Inflammatory macrophage (primary cell): ENCODE results near the gene IL1RN.

Experiments used
- DNase-seq, 2 donors: peaks; one replicate each; pipeline ENCODE4 v3.0.0-alpha.2; 2020 to 2022

Gene IL1RN

DNA sequence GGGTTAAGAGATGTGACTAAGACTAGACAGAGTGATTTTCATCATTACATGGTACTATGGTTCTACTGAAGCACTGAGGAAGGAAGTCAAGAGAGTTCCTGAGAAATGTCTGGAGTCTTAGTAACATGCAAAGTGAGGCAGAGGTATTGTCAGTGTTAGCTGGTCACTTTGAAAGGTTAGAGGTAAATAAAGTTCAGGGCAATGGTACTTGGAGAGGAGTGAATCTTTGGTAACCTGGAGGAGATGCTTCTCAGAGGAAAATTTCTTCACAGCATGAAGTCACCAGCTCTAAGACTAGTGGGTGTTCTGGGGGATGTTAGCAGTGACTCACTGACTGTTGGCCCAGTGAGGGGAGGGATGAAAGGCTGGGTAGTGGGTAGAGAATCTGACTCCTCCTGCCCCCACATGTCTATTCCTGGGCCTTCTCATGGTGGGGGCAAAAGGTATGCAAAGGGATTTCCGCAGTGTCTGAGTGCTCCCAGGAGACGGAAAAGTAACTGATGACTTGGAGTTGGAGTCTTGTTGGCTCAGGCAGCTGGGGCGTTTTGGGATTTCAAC is 23.3 kb upstream of the IL1RN start:
- DNase-seq: peak; percentile 90 to 94

DNA sequence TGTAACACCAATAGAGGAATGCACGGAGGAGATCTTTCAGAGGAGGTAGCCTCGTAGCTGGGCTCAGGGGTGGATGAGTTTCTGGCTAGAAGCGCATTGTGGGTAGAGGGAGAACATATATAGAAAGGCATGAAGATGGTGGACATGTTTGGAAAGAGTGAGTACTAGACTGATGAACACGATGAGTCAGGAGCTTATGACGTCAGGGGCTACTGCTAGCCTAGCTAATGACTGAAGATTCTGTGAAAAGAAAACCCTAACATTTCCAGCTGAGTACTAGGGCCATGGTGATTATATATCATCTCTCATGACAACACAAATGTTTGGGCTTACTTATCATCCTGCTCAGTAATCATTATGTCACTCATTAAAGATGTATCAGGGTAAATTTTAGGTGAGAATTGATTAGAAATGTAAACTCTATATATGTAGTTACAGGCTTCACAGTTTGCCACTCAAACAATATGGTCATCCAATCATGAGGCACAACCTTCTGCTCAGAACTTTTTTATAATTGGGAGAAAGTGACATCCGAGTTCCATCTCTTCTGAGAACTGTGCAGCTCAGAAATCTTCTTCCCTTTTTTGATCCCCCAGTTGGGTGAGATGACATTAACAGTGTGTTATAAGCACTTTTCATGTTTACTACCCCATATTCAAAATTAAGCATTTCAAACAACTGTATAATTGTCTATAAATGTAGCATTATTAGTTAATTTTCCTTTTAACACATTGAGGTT is 22.2 kb upstream of the IL1RN start:
- peak; percentile 68 to 78 for DNase-seq

DNA sequence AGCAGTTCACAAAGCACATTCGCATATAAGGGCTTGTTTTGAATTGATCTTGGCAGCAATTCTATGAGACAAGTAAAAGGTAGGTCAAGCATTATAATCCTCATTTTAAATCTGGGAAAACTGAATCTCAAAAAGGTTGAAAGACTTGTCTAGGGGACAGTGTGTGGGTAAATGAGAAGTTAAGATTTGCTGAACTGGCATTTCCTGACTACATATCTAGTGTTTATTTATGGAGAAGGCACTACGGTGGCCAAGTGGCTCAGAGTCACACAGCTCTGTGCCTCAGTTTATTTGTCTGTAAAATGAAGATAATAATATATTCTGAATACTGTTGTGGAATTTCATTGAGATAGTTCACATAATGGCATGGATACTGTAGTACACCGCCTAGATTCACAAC is 16.3 kb upstream of the IL1RN start:
- no peak for DNase-seq

DNA sequence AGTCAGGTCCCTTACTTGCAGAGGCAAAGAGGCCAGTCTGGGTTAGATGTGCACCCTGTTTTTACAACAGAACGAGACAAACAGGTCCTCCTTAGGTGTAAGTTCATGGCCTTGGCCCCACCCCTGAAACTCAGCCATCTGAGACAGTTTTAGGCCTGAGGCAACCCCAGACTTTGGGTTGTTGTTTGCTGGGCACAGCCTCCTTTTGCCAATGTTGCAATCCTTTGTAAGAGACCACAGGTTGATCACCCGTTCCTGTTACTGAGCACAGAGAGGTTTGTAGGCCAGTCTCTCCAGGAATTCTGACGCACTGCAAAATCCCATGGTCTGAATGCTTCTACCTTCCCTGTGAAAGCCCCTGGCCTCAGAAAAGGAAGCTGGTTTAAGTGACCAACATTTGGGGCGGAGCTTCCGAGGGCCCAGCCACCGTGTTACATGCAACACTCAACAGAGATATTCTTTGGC is 15.5 kb upstream of the IL1RN start:
- DNase-seq: peak; percentile 64 to 85

DNA sequence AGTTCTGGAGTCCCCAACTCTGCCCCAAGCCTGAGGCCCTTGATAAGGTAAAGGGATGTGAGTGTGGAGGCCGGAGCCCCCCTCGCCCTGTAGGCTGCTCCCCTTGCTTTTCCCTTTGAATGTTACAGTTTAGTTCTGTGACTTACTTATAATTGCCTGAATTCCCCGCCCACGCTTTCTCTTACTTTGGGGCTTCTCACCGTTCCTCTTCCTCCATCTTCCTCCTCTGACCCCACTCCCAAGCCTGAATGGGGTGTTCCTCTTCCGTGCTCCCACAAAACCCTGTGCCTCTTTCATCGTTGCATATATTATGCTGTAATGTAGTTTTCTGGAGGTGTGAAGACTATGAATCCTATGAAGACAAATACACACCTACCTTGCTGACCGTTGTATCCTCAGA is 15.0 kb upstream of the IL1RN start:
- DNase-seq: peak in 1 of 2 donors; percentile 55

DNA sequence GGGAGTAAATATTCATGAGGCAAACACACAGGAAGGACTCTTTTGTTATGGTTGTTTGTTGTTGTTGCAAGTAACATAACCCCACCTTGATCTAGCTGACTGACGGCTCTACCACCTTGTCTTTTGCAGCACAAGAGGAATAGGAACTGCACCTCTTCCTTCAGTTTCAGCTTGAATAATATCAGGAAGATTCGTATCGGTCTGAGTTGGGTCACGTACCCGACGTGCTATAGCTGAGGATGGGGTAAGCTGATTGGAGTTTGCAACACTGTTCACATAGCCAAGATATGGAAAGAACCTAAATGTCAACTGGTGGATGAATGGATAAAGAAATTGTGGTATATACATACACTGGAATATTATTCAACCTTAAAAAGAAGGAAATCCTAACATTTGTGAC is 14.5 kb upstream of the IL1RN start:
- DNase-seq: no peak

DNA sequence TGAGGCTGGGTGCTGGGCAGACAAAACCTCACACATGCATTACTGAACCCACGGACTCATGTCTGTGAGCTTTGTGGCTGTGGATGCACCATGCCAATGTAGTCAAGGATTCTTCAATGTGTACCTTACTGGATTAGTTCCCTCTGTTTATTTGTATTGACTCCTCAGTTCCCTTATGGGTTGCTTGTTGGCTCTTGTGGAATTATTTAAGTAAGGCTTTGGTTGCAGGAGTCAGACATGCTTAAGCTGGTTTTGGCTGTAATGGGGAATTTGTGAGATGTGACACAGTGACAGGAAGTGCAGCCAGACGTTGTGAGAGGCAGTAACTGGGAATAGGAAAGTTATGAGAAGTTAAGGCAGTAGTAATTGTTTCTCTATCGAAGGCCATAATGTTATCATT is 13.6 kb upstream of the IL1RN start:
- no peak for DNase-seq

DNA sequence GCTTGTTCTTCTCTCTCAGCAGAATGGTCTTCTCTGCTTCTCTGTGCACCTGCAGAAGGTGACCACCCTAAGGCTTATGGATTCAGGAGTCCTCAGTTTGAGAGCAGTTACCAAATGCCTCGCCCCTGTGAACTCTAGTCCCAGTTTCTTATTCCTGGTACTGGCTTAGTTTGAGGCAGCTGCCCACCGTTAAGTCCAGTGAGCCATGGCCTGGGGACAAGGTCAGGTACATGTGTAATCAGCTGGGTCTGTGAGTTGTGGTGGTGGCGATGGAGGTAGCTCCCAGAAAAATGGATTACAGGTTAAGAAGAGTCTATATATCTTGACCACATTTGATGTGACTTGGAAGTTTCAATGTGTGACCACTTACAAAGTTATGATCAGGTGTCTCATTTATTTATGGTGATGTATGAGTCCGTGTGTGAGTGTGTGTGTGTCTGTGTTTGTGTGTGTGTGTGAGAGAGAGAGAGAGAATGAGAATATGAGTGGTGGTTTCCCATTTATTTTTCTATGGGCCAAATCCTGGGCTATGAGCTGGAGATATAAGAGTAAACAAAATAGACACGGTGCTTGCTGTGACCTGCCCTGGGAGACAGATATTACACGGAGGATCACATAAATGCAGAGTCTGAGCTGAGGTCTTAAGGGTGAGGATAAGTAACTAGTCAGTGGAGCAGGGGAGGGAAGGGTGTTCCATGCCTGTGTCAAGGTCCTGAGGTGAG is 13.0 kb upstream of the IL1RN start:
- no peak for DNase-seq

DNA sequence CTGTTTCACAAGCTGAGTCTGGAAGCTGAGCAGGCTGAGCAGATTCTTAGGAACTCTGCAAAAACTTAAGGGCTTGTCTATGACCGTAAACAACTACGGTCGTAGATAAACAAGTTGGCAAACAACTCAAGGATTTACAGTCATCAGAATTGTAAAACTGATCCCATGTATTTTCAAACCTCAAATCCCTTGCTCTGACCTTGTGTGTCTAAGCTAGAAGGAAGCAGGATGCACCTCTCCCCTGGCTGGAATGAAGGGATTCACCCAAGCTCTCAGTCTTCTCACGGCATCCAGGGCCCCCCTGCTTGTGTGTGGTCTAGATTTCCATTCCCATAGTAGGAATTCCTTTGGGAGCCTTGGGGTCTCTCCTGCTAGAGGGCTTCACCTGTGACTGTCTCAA is 12.4 kb upstream of the IL1RN start:
- no peak for DNase-seq

DNA sequence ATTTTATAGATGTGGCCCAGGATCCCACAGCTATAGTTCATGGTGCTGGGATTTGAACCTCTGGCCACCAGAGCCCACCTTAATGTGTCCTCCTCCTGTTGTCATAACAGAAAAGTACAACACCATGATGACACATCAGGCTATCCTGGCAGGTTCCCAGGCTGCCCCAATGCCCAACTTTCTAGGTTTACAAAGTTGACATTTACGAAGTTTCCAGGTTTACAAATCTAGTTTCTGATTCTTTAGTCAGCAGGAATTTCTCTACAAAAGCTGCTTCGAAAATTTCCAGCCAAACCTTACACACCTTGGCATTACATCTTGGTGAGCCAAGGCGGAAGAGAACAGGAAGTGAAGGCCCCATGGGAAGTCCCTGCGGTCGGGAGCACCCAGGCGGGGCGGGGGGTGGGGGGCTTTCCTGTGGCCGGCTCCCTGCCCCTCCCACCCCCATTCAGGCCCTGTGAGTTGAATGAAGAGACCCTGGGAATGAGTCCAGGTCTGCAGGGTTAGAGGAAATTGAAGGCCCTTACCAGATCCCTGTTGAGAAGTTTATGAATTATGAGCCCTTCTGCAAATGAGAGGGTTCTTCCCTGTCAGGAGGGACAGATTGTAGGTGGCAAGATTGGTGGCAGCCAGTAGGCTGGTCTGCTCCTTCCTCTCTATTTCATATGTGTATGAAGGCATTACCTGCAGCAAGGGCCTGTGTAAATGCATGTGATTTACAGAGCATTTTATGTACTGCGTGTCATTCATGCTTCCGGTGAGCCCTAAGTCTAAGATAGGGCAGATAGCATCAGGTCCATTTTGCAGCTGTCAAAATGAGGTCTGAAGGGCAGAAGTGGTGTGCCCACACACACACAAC is 11.1 kb upstream of the IL1RN start:
- no peak for DNase-seq

DNA sequence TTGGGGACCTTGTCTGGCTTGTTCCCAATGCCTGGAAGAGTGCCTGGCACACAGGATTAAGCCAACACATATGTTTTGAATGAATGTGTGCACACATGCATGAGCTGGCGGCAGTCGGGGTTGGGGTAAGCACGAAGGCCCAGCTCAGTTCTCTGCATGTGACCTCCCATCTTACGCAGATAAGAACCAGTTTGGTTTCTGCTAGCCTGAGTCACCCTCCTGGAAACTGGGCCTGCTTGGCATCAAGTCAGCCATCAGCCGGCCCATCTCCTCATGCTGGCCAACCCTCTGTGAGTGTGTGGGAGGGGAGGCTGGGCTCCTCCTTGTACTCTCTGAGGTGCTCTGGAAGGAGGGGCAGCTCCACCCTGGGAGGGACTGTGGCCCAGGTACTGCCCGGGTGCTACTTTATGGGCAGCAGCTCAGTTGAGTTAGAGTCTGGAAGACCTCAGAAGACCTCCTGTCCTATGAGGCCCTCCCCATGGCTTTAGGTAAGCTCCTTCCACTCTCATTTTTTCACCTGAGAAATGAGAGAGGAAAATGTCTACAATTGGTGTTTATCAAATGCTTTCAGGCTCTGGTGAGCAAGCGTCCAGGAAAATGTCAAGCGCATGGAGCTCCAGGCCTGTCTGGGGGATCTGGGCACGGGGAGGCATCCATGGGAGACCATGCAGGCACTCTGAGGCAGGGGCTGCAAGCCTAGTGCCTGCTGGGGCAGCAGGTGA is 9.7 kb upstream of the IL1RN start:
- peak in 1 of 2 donors; percentile 80 for DNase-seq

DNA sequence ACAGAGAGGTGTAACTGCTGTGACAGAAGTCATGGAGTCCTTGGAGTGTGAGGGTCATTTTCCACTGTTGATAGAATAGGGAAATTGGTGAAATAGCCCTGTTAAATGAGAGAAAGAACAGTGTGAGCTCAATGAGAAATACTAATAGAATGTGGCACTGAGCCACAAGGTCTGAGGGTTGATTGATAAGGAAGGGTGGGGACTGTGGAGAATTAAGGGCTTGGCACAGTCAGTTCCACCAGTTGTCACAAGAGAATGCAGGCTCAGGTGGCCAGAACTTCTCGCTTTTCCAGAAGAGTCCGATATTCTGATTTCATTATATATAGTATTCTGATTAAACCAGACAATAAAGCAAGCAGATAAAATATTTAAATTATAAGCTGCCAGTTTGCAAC is 9.1 kb upstream of the IL1RN start:
- DNase-seq: no peak

DNA sequence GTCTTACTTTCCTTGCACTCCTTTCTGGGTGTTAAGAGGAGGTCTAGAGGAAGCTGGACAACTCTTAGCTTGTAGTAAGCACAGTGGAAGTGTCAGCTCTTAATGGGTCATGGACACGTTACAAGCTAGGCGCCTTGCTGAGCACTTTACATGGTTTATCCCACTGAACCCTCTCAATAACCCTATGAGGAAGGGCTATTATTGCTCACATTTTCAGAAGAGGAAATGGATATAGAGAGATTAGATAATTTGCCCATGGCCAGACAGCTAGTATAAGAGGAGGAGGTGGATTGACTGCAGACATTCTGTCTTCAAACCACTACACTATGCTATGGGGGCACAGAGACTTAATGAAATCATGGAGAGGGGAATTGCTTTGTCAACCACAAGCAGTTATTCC is 8.3 kb upstream of the IL1RN start:
- DNase-seq: peak; percentile 37 to 49

DNA sequence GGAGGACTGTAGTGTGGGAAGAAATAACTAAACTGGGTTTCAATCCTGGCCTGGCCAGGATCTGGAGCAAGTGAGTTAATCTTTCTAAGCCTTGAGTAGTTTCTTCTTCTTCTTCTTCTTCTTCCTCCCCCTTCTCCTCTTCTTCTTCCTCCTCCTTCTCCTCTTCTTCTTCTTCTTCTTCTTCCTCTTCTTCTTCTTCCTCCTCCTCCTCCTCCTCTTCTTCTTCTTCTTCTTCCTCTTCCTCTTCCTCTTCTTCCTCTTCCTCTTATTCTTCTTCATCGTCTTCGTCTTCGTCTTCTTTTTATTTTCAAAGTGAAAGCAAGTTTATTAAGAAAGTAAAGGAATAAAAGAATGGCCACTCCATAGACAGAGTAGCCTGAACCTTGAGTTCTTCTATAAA is 6.5 kb upstream of the IL1RN start:
- DNase-seq: no peak

DNA sequence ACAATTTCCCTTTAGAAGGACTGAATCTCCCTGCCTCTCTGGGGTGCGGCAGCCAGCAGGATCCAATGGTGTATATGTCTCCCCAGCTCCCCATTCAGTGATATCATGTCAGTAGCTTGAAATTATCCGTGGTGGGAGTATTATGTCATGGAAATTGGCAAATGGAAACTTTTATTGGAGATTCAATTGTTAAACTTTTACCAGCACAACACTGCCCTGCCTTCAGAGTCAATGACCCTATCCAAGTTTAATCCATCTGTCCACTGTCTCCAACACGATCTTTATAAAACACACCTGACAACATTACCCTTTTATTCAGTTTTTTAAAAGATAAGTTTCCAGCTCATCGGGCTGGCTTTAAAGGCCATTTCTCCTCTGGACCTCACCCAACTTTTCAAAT is 5.0 kb upstream of the IL1RN start:
- DNase-seq: no peak

DNA sequence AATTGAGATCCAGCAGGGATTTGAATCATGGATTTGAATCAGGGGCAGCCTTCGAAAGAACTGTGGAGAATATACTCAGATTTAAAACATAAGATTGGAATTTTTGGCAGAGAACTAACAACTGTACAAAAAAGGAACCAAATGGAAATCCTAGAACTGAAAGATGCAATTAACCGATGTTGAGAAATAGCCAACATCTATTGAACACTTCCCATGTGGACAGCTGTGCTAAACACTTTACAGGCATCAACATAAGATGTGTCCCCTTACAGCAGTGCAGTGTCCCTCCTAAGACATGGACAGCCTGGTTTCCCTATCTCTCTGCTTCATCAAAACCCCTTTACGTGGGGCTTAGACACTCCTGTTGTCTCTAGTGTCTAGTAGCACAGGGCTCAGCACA is 3.7 kb upstream of the IL1RN start:
- peak; percentile 61 to 77 for DNase-seq

DNA sequence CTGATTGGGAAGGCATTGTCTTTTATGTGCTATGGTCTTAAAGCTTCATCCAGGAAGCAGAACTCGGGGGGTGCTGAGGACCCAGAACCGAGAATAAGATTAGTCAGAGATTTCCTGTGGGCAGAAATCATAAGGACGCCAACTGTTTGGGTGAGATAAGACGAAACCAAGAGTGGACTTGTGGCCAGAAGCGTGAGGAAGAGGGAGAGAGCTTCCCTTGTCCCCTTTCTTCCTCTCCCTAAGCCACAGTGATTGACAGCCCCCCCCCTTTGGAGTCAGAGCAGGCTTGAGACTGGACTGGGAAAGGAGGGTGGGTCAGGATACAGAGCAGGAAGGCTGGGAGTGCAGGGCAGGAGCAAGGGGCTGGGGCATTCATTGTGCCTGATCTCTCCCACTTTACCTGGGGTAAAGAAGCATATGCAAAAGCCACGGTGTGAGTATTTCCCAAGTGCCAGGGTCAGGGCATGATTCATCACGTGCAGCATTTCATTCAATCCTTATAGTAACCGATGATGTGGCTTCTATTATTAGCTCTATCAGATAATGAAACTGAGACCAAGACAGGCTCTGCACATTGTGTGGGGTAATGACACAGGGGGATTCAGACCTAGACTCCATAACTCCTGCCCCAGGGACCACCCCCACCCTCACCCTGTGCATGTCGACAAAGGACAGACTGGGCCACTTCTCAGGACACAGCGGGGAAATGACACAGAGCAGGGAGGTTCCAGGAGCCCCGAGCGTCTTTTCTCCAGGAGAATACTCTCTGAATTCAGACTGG is 3.0 kb upstream of the IL1RN start:
- DNase-seq: peak; percentile 65 to 80

DNA sequence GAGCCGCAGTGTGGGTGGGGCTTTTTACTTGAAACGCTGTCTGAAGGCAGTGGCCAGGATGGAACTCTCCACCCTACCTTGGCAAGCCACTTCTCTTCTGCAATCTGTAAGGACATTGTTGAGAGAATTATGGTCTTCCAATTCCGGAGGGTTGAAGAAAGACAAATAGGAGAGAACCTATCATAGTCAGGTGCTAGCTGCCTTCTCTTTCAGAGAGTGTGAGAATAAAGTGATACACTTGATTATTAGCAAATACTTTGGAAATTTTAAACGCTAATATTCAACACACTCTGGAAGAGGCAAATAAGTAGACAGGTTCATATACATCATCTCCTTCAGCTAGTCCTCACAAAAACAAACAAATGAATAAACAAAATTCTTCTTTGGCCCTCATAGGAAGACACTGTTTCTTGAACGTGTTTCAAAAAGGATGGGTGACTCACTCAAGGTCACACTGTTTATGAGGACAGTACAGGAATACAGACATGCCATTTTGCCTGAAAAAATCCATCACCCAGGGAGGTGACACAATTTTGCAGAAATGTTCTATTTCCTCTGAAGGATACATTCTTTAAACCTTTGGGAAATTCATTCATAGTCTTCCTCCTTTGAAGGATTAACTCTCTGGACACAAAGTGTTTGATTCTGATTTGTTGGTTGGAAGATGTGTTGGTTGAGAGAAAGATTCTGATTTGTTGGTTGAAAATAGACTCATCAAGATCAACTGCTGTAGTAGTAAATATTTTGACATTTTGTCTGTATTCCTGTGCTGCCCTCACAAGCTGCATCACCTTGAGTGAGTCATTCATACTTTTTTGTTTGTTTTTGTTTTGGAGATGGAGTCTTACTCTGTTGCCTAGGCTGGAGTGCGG is 2.2 kb upstream of the IL1RN start:
- peak in 1 of 2 donors; percentile 29 for DNase-seq

DNA sequence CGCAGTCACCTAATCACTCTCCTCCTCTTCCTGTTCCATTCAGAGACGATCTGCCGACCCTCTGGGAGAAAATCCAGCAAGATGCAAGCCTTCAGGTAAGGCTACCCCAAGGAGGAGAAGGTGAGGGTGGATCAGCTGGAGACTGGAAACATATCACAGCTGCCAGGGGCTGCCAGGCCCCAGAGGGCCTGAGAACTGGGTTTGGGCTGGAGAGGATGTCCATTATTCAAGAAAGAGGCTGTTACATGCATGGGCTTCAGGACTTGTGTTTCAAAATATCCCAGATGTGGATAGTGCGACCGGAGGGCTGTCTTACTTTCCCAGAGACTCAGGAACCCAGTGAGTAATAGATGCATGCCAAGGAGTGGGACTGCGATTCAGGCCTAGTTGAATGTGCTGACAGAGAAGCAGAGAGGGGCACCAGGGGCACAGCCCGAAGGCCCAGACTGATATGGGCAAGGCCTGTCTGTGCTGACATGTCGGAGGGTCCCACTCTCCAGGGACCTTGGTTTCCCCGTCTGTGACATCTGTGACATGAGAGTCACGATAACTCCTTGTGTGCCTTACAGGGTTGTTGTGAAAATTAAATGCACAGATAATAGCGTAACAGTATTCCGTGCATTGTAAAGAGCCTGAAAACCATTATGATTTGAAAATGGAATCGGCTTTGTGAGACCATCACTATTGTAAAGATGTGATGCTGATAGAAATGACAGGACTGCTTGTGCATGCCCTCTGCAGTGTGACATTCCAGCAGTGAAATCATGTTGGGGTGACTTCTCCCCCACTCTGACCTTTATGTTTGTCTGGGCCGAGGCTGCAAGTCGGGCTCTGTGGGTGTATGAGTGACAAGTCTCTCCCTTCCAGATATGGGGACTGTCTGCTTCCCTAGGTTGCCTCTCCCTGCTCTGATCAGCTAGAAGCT is 510 bp downstream of the IL1RN start:
- peak; percentile 76 to 88 for DNase-seq
